ENCODE results near the gene KAT7. TPM values are rescaled to one million over a fixed set of nuclear protein-coding genes. Genes with fewer than 3 reads are reported as not detected.

Gene KAT7
- total RNA-seq, 1 donor = 43.2 TPM

GRCh38 chr17:49775546-49776260 is 12.8 kb upstream of the KAT7 start:
- H3K4me3 ChIP-seq (ENCODE audit: low read depth, low read length) = no peak overlapping the region
- DNase-seq (ENCODE audit: low read depth) = no peak
- TF ChIP-seq CTCF (IDR thresholded peaks at IDR 0.05; ENCODE audit: insufficient read depth, low read depth, low read length) = no peak

GRCh38 chr17:49776551-49777300 is 11.8 kb upstream of the KAT7 start:
- TF ChIP-seq CTCF (IDR thresholded peaks at IDR 0.05; ENCODE audit: insufficient read depth, low read depth, low read length) = no peak
- no peak overlapping the region for H3K4me3 ChIP-seq (ENCODE audit: low read depth, low read length)
- no peak for DNase-seq (ENCODE audit: low read depth)

GRCh38 chr17:49777563-49777962 is 10.9 kb upstream of the KAT7 start:
- no peak overlapping the region for H3K4me3 ChIP-seq (ENCODE audit: low read depth, low read length)
- no peak for TF ChIP-seq CTCF (IDR thresholded peaks at IDR 0.05; ENCODE audit: insufficient read depth, low read depth, low read length)

GRCh38 chr17:49779156-49779738 is 9.2 kb upstream of the KAT7 start:
- H3K4me3 ChIP-seq (ENCODE audit: low read depth, low read length) = no peak overlapping the region
- no peak for DNase-seq (ENCODE audit: low read depth)
- TF ChIP-seq CTCF (IDR thresholded peaks at IDR 0.05; ENCODE audit: insufficient read depth, low read depth, low read length) = no peak

More at GRCh38 chr17:49777563-49777962, 10.9 kb upstream of the KAT7 start:
- DNase-seq (ENCODE audit: low read depth) = no peak

- peak; percentile 81 for DNase-seq (ENCODE audit: low read depth)
- peak; percentile 64 for TF ChIP-seq CTCF (IDR thresholded peaks at IDR 0.05; ENCODE audit: insufficient read depth, low read depth, low read length)
- no peak overlapping the region for H3K4me3 ChIP-seq (ENCODE audit: low read depth, low read length)
These were observed 8.7 kb upstream of the KAT7 start for GRCh38 chr17:49779739-49780231.

GRCh38 chr17:49783071-49783715 is 5.3 kb upstream of the KAT7 start:
- no peak overlapping the region for H3K4me3 ChIP-seq (ENCODE audit: low read depth, low read length)
- TF ChIP-seq CTCF (IDR thresholded peaks at IDR 0.05; ENCODE audit: insufficient read depth, low read depth, low read length) = no peak
- DNase-seq (ENCODE audit: low read depth) = no peak
